Transverse colon (tissue), 4 donors: ENCODE measurements around the gene LRP1-AS. TPM values are rescaled to one million over a fixed set of nuclear protein-coding genes. Genes with fewer than 3 reads are reported as not detected.

Experiments used
- DNase-seq: peaks from one replicate; pipeline ENCODE4 v3.0.0-alpha.2; 2019
- H3K27ac ChIP-seq, 4 donors: fragments of 200-600 bp; sonication (generic); 2 replicates each; pipeline ENCODE4 v1.5.1; 2016 to 2018; ENCODE audit warnings: inconsistent platforms in 4 of 4
- H3K27me3 ChIP-seq: fragments of 200-600 bp; sonication (generic); 2 replicates; pipeline ENCODE4 v1.5.1; 2017; ENCODE audit warnings: inconsistent platforms
- H3K36me3 ChIP-seq, 4 donors: fragments of 200-600 bp; sonication (generic); 2 replicates each; pipeline ENCODE4 v1.5.1; 2017 to 2019; ENCODE audit warnings: inconsistent platforms in 4 of 4
- H3K4me1 ChIP-seq, 4 donors: fragments of 200-600 bp; sonication (generic); 2 replicates each; pipeline ENCODE4 v1.5.1; 2017 to 2020; ENCODE audit warnings: inconsistent platforms in 4 of 4
- H3K4me3 ChIP-seq, 4 donors: fragments of 200-600 bp; sonication (generic); 1 replicate in 1 of 4; 2 replicates in 3 of 4; pipeline versions ENCODE4 v1.5.1 to v1.6.1; 2017 to 2019; ENCODE audit warnings: inconsistent platforms in 4 of 4
- H3K9me3 ChIP-seq, 2 donors: fragments of 200-600 bp; sonication (generic); 2 replicates each; pipeline ENCODE4 v1.5.1; 2017 to 2019; ENCODE audit warnings: inconsistent platforms in 2 of 2
- CTCF ChIP-seq, 5 experiments: fragments of 200-600 bp in 3 of 5; fragments of 450-650 bp in 2 of 5; sonication (generic) in 3 of 5; IDR thresholded peaks; 1 replicate in 2 of 5; 2 replicates in 3 of 5; pipeline ENCODE4 v1.5.1; 2016 to 2017; ENCODE audit warnings: antibody characterized with exemption in 5 of 5, inconsistent platforms in 3 of 5, mild to moderate bottlenecking in 2 of 5, moderate library complexity in 1 of 5
- EP300 ChIP-seq: sonication (generic); formaldehyde crosslinking; IDR thresholded peaks from one replicate; pipeline ENCODE4 v1.6.1; 2017; ENCODE audit warnings: antibody characterized with exemption, low read depth
- POLR2A ChIP-seq: fragments of 450-650 bp; IDR thresholded peaks from one replicate; pipeline ENCODE4 v1.6.1; 2016; ENCODE audit warnings: antibody characterized with exemption, mild to moderate bottlenecking, moderate library complexity
- POLR2AphosphoS5 ChIP-seq, 3 donors: sonication (generic); formaldehyde crosslinking; IDR thresholded peaks; one replicate each; pipeline ENCODE4 v1.6.1; 2016; ENCODE audit warnings: antibody characterized with exemption in 3 of 3
- WGBS, 2 donors: methylation state at CpG; one replicate each; pipeline ENCODE4 v1.1.5; 2018; ENCODE audit warnings: low coverage in 1 of 2; 5-methylcytosine and 5-hydroxymethylcytosine counted together
- in situ Hi-C, 4 donors: fragments of 200-750 bp; cut with MboI; loops; one replicate each; pipeline versions ENCODE4 v1.15.0 to v1.15.1; 2017; ENCODE audit warnings: low sequenced_read_pairs in 3 of 4, low pct_ligation_motif_present in 1 of 4, low pct_unique_long_range_greater_than_20kb in 1 of 4
- intact Hi-C: fragments of 100-400 bp; cut with DNase I; formaldehyde crosslinking; loops from one replicate; pipeline ENCODE4 v1.15.1; 2023; ENCODE audit warnings: low total_unique reads
- total RNA-seq, 4 donors: library from RNA; depleted of rRNA; stranded (reverse); fragments of >200 nt; gene quantifications; one replicate each; pipeline ENCODE4 v1.1.0, GENCODE V29; 2016

Gene LRP1-AS
- total RNA-seq, 4 donors from 2014 or later = not detected

- Histone ChIP-seq H3K27ac (no peak overlapping the region), H3K4me3 (no peak overlapping the region), H3K36me3 (peaks cover 0 to 22% (median 5%) of the 10 kb centered on the region in 4 donors), H3K9me3 (no peaks in the 10 kb centered on the region), H3K4me1 (peaks cover 0 to 1% (median 0%) of the 10 kb centered on the region in 4 donors), H3K27me3 (no peaks in the 10 kb centered on the region)
- intact Hi-C loops = no loop called here
- TF ChIP-seq CTCF (IDR thresholded peaks at IDR 0.05) (no peak), POLR2AphosphoS5 (IDR thresholded peaks at IDR 0.05) (no peak), EP300 (no peak), POLR2A (no peak)
- in situ Hi-C loops = loop anchor here in 1 of 4 donors (10.0 kb wide), 1 partner anchor 155 kb away; the partner anchor contains the start of gene TAC3
- 78 to 81% methylated on average over 3 to 7 of the region's 7 CpGs for WGBS, 2 donors
- DNase-seq = no peak
Measured at GRCh38 chr12:57169969-57170368, 22.6 kb upstream of the LRP1-AS start.

DNA sequence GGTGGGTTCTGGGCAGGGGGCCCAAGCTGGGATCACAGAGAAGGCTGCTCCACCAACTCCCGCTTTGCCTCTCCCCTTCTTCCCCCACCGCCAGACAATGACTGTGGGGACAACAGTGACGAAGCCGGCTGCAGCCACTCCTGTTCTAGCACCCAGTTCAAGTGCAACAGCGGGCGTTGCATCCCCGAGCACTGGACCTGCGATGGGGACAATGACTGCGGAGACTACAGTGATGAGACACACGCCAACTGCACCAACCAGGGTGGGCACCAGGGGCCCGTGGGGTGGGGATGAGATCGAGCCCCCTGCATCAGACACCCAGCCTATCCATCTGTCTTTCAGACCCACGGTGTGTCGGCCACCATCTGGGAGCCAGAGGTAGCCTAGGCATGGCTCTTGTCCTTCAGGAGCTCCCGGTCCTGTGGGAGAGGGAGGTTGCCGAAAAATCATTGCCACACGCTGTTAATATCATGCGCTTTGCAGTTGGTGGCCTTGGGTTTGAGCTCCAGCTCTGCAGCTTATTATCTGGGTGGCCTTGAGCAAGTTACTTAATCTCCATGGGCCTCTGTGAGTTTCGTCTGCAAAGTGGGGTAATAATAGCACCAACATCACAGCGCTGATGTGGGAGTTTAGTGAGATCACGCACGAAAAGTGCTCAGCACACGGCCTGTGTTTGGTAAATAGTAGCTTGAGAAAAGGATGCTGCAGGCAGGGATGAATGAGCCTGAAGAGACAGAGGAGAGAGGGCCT lies 21.8 kb upstream of the LRP1-AS start:
- no peak overlapping the region for H3K4me3 ChIP-seq
- no peaks in the 10 kb centered on the region for H3K9me3 ChIP-seq
- in situ Hi-C loops = no loop called here
- H3K4me1 ChIP-seq = no peaks in the 10 kb centered on the region
- no peak overlapping the region for H3K27ac ChIP-seq
- no peak for TF ChIP-seq POLR2A
- no peak for TF ChIP-seq EP300
- TF ChIP-seq POLR2AphosphoS5 (IDR thresholded peaks at IDR 0.05) = no peak
- TF ChIP-seq CTCF (IDR thresholded peaks at IDR 0.05) = no peak
- WGBS, 2 donors = 92% methylated on average over 23 of the region's 23 CpGs; no CpG with 5 or more reads in 1 of the 2 donors
- DNase-seq = no peak
- H3K27me3 ChIP-seq = no peaks in the 10 kb centered on the region
- peaks cover 0 to 22% (median 5%) of the 10 kb centered on the region in 4 donors for H3K36me3 ChIP-seq
- intact Hi-C loops = no loop called here

DNA sequence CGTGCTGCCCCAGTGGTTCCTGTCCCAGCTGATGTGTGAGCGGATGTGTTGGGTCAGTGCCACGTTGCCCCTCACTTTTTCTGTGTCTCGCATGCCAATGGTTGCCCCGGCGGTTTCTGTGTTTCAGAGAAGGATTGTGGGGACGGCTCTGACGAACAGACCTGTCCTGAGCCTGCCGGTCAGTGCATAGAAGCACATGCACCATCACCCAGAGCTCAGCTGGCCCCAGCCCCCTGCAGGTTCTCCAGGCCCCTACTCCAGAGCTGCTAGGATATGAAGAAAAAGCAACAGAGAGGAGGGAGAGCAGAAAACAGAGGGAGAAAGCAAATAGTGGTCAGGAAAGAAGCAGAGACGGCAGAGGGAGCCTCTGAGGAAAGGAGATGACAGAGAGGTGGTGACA lies 20.6 kb upstream of the LRP1-AS start:
- in situ Hi-C loops = no loop called here
- H3K27ac ChIP-seq = no peak overlapping the region

GRCh38 chr12:57166971-57167371 lies 19.6 kb upstream of the LRP1-AS start:
- WGBS, 2 donors = 66% methylated on average over 10 of the region's 10 CpGs; no CpG with 5 or more reads in 1 of the 2 donors
- no peak overlapping the region for H3K27ac ChIP-seq
- in situ Hi-C loops = no loop called here
- H3K9me3 ChIP-seq = no peaks in the 10 kb centered on the region
- H3K4me1 ChIP-seq = no peaks in the 10 kb centered on the region
- DNase-seq = no peak
- intact Hi-C loops = no loop called here
- H3K27me3 ChIP-seq = no peaks in the 10 kb centered on the region
- H3K36me3 ChIP-seq = peaks cover 0 to 33% (median 5%) of the 10 kb centered on the region in 4 donors
- TF ChIP-seq POLR2A (no peak), POLR2AphosphoS5 (IDR thresholded peaks at IDR 0.05) (no peak), CTCF (IDR thresholded peaks at IDR 0.05) (no peak), EP300 (no peak)
- H3K4me3 ChIP-seq = no peak overlapping the region

More for the DNA sequence above, 20.6 kb upstream of the LRP1-AS start:
- no peak for DNase-seq
- no peak for TF ChIP-seq POLR2AphosphoS5 (IDR thresholded peaks at IDR 0.05)
- H3K9me3 ChIP-seq = no peaks in the 10 kb centered on the region
- no peak overlapping the region for H3K4me3 ChIP-seq
- WGBS, 2 donors = 88 to 92% methylated on average over 4 to 10 of the region's 10 CpGs
- H3K36me3 ChIP-seq = peaks cover 0 to 28% (median 5%) of the 10 kb centered on the region in 4 donors
- H3K27me3 ChIP-seq = no peaks in the 10 kb centered on the region
- intact Hi-C loops = no loop called here
- H3K4me1 ChIP-seq = no peaks in the 10 kb centered on the region
